RWPE2 (cell line): ENCODE measurements around the gene SLC25A5.
A peak's percentile ranks its signal among the peaks of the same experiment; 100 is the strongest.

Experiments
- ATAC-seq: fragments of 200-7000 bp; cut with Tn5 transposase; 3 replicates; pipeline ENCODE4 v1.9.1; 2021; ENCODE audit warnings: low read depth
- DNase-seq: peaks from one replicate; pipeline ENCODE4 v3.0.0-alpha.2; 2020; ENCODE audit warnings: low spot score
- H3K27ac ChIP-seq: fragments of 450-650 bp; 2 replicates; pipeline ENCODE4 v1.5.1; 2017; ENCODE audit warnings: mild to moderate bottlenecking; ENCODE audit not compliant: poor library complexity, severe bottlenecking
- H3K27me3 ChIP-seq: fragments of 250-450 bp; sonication (Bioruptor Pico); 2 replicates; pipeline ENCODE4 v1.5.1; 2021; ENCODE audit warnings: mild to moderate bottlenecking, moderate library complexity; ENCODE audit not compliant: insufficient read depth, poor library complexity, severe bottlenecking
- H3K36me3 ChIP-seq: fragments of 250-450 bp; sonication (Bioruptor Pico); 2 replicates; pipeline ENCODE4 v1.5.1; 2020; ENCODE audit warnings: low read depth, mild to moderate bottlenecking, moderate library complexity
- H3K4me1 ChIP-seq: fragments of 250-450 bp; sonication (Bioruptor Pico); 2 replicates; pipeline ENCODE4 v1.5.1; 2021; ENCODE audit warnings: mild to moderate bottlenecking, moderate library complexity; ENCODE audit not compliant: insufficient read depth, poor library complexity, severe bottlenecking
- H3K4me3 ChIP-seq: fragments of 250-450 bp; sonication (Bioruptor Pico); 2 replicates; pipeline ENCODE4 v1.5.1; 2021; ENCODE audit warnings: mild to moderate bottlenecking, moderate library complexity; ENCODE audit not compliant: severe bottlenecking
- H3K9me3 ChIP-seq: fragments of 250-450 bp; sonication (Bioruptor Pico); 2 replicates; pipeline ENCODE4 v1.5.1; 2021; ENCODE audit warnings: mild to moderate bottlenecking, moderate library complexity; ENCODE audit not compliant: severe bottlenecking
- TF ChIP-seq, protein P1 (sequence below): fragments of 450-650 bp; IDR thresholded peaks from one replicate; pipeline ENCODE4 v1.5.1; 2017; ENCODE audit warnings: mild to moderate bottlenecking, moderate library complexity; ENCODE audit not compliant: poor library complexity, severe bottlenecking

Gene SLC25A5

DNA sequence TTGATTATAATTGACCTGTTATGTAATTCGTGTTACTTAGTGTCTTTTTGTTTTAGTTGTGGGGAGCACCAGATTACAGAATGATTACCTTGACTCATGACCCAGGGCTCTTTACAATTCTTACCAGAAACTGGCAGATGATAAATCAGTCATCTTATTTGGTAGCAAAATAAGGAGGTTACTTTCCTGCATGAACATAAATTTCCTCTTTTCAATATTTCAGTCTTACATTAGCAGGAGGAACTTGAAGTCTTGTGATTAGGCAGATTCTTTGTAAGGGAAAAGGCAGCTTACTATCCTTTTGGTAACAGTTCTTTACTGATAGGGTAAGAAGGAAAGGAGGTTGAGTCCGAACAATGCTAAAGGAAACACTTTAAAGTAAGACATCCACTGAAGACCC, 26.0 kb upstream of the SLC25A5 start:
- ATAC-seq (no peak), DNase-seq (no peak)

DNA sequence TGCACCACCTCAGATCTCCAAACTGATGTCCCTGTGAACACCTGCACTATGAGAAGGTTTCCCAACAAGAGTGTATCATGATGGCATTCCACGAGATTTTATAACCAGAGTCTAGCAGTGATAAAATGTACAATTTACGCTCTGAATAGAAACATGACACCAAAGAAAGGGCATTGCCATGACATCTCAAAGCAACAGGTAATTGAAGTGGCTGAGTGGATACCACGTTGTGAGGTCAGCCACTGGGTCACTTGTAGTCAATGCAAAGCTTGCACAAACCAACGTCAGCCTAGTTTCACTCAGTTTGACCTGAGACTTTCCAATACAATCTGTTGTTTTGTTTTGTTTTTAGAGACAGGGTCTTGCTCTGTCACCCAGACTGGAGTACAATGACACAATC, 15.0 kb upstream of the SLC25A5 start:
- Histone ChIP-seq H3K9me3 (no peaks in the 10 kb centered on the region), H3K4me3 (no peak overlapping the region), H3K36me3 (peaks cover 6% of the 10 kb centered on the region), H3K27ac (no peak overlapping the region), H3K27me3 (no peaks in the 10 kb centered on the region), H3K4me1 (no peaks in the 10 kb centered on the region)
- TF ChIP-seq, protein P1, sequence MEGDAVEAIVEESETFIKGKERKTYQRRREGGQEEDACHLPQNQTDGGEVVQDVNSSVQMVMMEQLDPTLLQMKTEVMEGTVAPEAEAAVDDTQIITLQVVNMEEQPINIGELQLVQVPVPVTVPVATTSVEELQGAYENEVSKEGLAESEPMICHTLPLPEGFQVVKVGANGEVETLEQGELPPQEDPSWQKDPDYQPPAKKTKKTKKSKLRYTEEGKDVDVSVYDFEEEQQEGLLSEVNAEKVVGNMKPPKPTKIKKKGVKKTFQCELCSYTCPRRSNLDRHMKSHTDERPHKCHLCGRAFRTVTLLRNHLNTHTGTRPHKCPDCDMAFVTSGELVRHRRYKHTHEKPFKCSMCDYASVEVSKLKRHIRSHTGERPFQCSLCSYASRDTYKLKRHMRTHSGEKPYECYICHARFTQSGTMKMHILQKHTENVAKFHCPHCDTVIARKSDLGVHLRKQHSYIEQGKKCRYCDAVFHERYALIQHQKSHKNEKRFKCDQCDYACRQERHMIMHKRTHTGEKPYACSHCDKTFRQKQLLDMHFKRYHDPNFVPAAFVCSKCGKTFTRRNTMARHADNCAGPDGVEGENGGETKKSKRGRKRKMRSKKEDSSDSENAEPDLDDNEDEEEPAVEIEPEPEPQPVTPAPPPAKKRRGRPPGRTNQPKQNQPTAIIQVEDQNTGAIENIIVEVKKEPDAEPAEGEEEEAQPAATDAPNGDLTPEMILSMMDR, result no peak
- DNase-seq, result no peak
- no peak for ATAC-seq

More for the DNA sequence above, 26.0 kb upstream of the SLC25A5 start:
- Histone ChIP-seq H3K27ac (peak overlapping the region; percentile 86), H3K4me3 (no peak overlapping the region), H3K4me1 (peaks cover 3% of the 10 kb centered on the region), H3K36me3 (peaks cover 5% of the 10 kb centered on the region; the same call in 1 of the 2 replicates), H3K9me3 (no peaks in the 10 kb centered on the region), H3K27me3 (no peaks in the 10 kb centered on the region)
- TF ChIP-seq, protein P1, result no peak

DNA sequence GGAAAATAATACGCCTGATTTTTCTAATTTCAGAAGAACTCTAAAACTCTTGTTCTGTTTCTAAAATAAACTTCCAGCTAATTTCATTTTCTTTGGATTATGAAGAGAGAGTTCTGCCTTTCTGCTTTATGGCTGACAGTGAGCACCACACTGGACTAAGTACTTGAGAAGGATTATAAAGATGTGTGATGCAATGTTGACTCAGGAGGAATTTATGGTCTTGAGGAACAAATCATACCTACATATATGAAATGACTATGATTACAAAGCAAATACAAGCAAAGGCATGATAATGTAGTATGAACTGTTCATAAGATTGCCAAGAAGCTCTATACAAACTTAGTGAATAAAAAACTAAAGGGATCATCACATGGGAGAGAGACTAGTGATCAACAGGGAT, 13.0 kb upstream of the SLC25A5 start:
- TF ChIP-seq, protein P1, result no peak
- H3K9me3 ChIP-seq, result no peaks in the 10 kb centered on the region

DNA sequence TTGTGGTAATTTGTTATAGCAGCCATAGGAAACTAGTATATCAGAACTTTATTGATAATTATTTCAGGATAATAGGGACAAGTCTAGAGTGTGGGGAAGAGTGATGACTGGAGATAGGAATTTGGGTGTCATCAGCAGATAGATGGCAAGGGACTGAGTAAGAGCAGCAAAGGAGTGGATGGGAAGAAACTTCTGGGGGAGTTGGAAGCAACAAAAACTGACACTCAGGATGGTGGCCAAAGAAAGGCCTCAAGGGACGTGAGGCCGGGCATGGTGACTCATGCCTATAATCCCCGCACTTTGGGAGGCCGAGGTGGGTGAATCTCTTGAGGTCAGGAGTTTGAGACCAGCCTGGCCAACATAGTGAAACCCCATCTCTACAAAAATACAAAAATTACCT, 9.1 kb upstream of the SLC25A5 start:
- Histone ChIP-seq H3K9me3 (no peaks in the 10 kb centered on the region), H3K27ac (no peak overlapping the region), H3K4me3 (no peak overlapping the region), H3K27me3 (no peaks in the 10 kb centered on the region), H3K4me1 (peaks cover 5% of the 10 kb centered on the region), H3K36me3 (peaks cover 2% of the 10 kb centered on the region)
- TF ChIP-seq, protein P1, result no peak
- ATAC-seq, result no peak
- DNase-seq, result no peak

More for the DNA sequence above, 13.0 kb upstream of the SLC25A5 start:
- Histone ChIP-seq H3K36me3 (peaks cover 6% of the 10 kb centered on the region), H3K27me3 (no peaks in the 10 kb centered on the region), H3K4me1 (peaks cover 5% of the 10 kb centered on the region), H3K27ac (peak overlapping the region; percentile 18), H3K4me3 (no peak overlapping the region)
- DNase-seq (no peak), ATAC-seq (peak; percentile 79)

DNA sequence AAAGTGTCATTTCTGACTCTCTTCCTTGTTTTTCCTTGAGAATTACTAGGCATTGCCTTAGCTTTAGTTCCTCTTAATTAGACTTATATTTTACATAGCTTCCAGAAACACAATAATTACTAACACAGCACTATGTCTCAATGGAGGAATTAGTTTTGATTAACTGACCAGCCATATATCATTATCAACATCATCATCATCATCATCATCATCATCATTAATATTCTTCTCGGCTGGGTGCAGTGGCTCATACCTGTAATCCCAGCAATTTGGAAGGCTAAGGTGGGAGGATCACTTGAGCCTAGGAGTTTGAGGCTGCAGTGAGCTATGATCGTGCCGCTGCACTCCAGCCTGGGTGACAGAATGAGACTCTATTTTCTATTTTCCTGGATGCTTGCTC, 2.7 kb upstream of the SLC25A5 start:
- ATAC-seq (no peak), DNase-seq (no peak)
- Histone ChIP-seq H3K36me3 (peaks cover 15% of the 10 kb centered on the region), H3K27me3 (no peaks in the 10 kb centered on the region), H3K27ac (no peak overlapping the region), H3K9me3 (no peaks in the 10 kb centered on the region), H3K4me3 (no peak overlapping the region), H3K4me1 (no peaks in the 10 kb centered on the region)
- TF ChIP-seq, protein P1, result no peak
